SK-N-SH treated with all-trans-retinoic acid at 6 μM for 48 hours (cell line): ENCODE measurements around the gene ELF1.

Experiments
- ATAC-seq: fragments of 200-7000 bp; cut with Tn5 transposase; 3 replicates; pipeline ENCODE4 v1.9.1; 2020; ENCODE audit warnings: mild to moderate bottlenecking, moderate library complexity
- ARNTL ChIP-seq: fragments of 450-650 bp; formaldehyde crosslinking; IDR thresholded peaks from 2 replicates; pipeline ENCODE4 v1.5.0; 2020; ENCODE audit warnings: low read depth, mild to moderate bottlenecking, moderate library complexity, borderline replicate concordance
- BACH2 ChIP-seq: fragments of 250-450 bp; sonication (Bioruptor Pico); IDR thresholded peaks from 2 replicates; pipeline ENCODE4 v1.9.0; 2021; ENCODE audit warnings: mild to moderate bottlenecking, borderline replicate concordance
- CREB5 ChIP-seq: fragments of 250-450 bp; sonication (Bioruptor Pico); IDR thresholded peaks from 2 replicates; pipeline ENCODE4 v1.5.1; 2020; ENCODE audit warnings: low read depth, mild to moderate bottlenecking, moderate library complexity
- CSDC2 ChIP-seq: fragments of 250-450 bp; sonication (Bioruptor Pico); IDR thresholded peaks from 2 replicates; pipeline ENCODE4 v1.5.0; 2020; ENCODE audit warnings: mild to moderate bottlenecking, moderate library complexity
- CSRNP3 ChIP-seq: fragments of 250-450 bp; sonication (Bioruptor Pico); IDR thresholded peaks from 2 replicates; pipeline ENCODE4 v1.5.1; 2021; ENCODE audit warnings: mild to moderate bottlenecking, moderate library complexity
- GLIS3 ChIP-seq: fragments of 250-450 bp; sonication (Bioruptor Pico); IDR thresholded peaks from 2 replicates; pipeline ENCODE4 v1.5.0; 2020; ENCODE audit warnings: mild to moderate bottlenecking, moderate library complexity
- ISL1 ChIP-seq: fragments of 250-450 bp; sonication (Bioruptor Pico); IDR thresholded peaks from 2 replicates; pipeline ENCODE4 v2.1.2; 2022; ENCODE audit warnings: mild to moderate bottlenecking, moderate library complexity
- POU6F1 ChIP-seq: fragments of 250-450 bp; sonication (Bioruptor Pico); IDR thresholded peaks from 2 replicates; pipeline ENCODE4 v1.8.0; 2021; ENCODE audit warnings: low read depth, mild to moderate bottlenecking, moderate library complexity, borderline replicate concordance
- PPARA ChIP-seq: fragments of 250-450 bp; sonication (Bioruptor Pico); IDR thresholded peaks from 2 replicates; pipeline ENCODE4 v1.5.0; 2020; ENCODE audit warnings: mild to moderate bottlenecking, borderline replicate concordance
- RARB ChIP-seq: fragments of 250-450 bp; sonication (Bioruptor Pico); IDR thresholded peaks from 2 replicates; pipeline ENCODE4 v1.8.0; 2021; ENCODE audit warnings: mild to moderate bottlenecking, moderate library complexity
- SNAI2 ChIP-seq: fragments of 250-450 bp; sonication (Bioruptor Pico); IDR thresholded peaks from 2 replicates; pipeline ENCODE4 v1.5.0; 2020; ENCODE audit warnings: mild to moderate bottlenecking, moderate library complexity
- TCF4 ChIP-seq: fragments of 250-450 bp; sonication (Bioruptor Pico); IDR thresholded peaks from 2 replicates; pipeline ENCODE4 v1.8.0; 2021; ENCODE audit warnings: mild to moderate bottlenecking, moderate library complexity, borderline replicate concordance
- TSHZ2 ChIP-seq: fragments of 250-450 bp; sonication (Bioruptor Pico); IDR thresholded peaks from 2 replicates; pipeline ENCODE4 v1.5.0; 2020; ENCODE audit warnings: mild to moderate bottlenecking, moderate library complexity
- ZC3H10 ChIP-seq: fragments of 250-450 bp; sonication (Bioruptor Pico); IDR thresholded peaks from 2 replicates; pipeline ENCODE4 v1.5.1; 2021; ENCODE audit warnings: mild to moderate bottlenecking, moderate library complexity
- ZNF565 ChIP-seq: fragments of 450-650 bp; formaldehyde crosslinking; conservative IDR thresholded peaks from 2 replicates; pipeline ENCODE4 v1.5.0; 2020; ENCODE audit warnings: low read depth, mild to moderate bottlenecking, moderate library complexity
- ZNF70 ChIP-seq: fragments of 450-650 bp; formaldehyde crosslinking; IDR thresholded peaks from 2 replicates; pipeline ENCODE4 v1.5.0; 2020; ENCODE audit warnings: mild to moderate bottlenecking, moderate library complexity

The ELF1 gene

GRCh38 chr13:41061914-41062837 lies 43.1 kb upstream of the ELF1 start:
- peak; percentile 55 for ATAC-seq

GRCh38 chr13:41061075-41061913 lies 42.2 kb upstream of the ELF1 start, which contains the start of gene WBP4:
Gene WBP4, plus strand, starts transcription at chr13:41061509. Its CDS starts 165 bp downstream, at chr13:41061674.
- ATAC-seq: peak; percentile 84
- peak; percentile 11; the same call in 1 of the 2 replicates for TF ChIP-seq ZNF70 (CRISPR knock-in tag)
- TF ChIP-seq PPARA (CRISPR knock-in tag): no peak

More at GRCh38 chr13:41061914-41062837, 43.1 kb upstream of the ELF1 start:
- TF ChIP-seq ARNTL (CRISPR knock-in tag): no peak

GRCh38 chr13:41060724-41061074 lies 41.6 kb upstream of the ELF1 start:
- TF ChIP-seq POU6F1 (CRISPR knock-in tag) (no peak), PPARA (CRISPR knock-in tag) (no peak), TSHZ2 (CRISPR knock-in tag) (no peak), CSRNP3 (CRISPR knock-in tag) (no peak), GLIS3 (no peak), CREB5 (CRISPR knock-in tag) (no peak), ZNF565 (no peak), TCF4 (CRISPR knock-in tag) (no peak), ZNF70 (CRISPR knock-in tag) (no peak), BACH2 (CRISPR knock-in tag) (no peak), RARB (CRISPR knock-in tag) (no peak), CSDC2 (CRISPR knock-in tag) (no peak), SNAI2 (CRISPR knock-in tag) (no peak), ZC3H10 (no peak)
- ATAC-seq: peak; percentile 57

GRCh38 chr13:41060082-41060723 lies 41.1 kb upstream of the ELF1 start:
- TF ChIP-seq ISL1 (no peak), PPARA (CRISPR knock-in tag) (no peak), CREB5 (CRISPR knock-in tag) (no peak)
- ATAC-seq: peak; percentile 67
